Activated T-helper 1 cell treated with anti-CD3 and anti-CD28 coated beads, Interleukin-2, amount 50 U/mL, for 16 hours (primary cell): ENCODE measurements around the gene CWF19L2.

Experiments used
- DNase-seq, 2 donors: peaks; one replicate each; pipeline ENCODE4 v3.0.0-alpha.2; 2020; ENCODE audit warnings: low read depth in 1 of 2, low spot score in 1 of 2

The CWF19L2 gene

GRCh38 chr11:107316426-107316825 is 141.2 kb downstream of the CWF19L2 start:
- DNase-seq, result no peak

GRCh38 chr11:107307991-107308390 is 149.6 kb downstream of the CWF19L2 start:
- no peak for DNase-seq

- no peak for DNase-seq
Measured at GRCh38 chr11:107301878-107302277, 155.7 kb downstream of the CWF19L2 start.

GRCh38 chr11:107293677-107294344 is 163.8 kb downstream of the CWF19L2 start:
- DNase-seq, result no peak

GRCh38 chr11:107282195-107282594 is 175.4 kb downstream of the CWF19L2 start:
- DNase-seq, result no peak
